ENCODE measurements around the gene IGF1. TPM values are rescaled to one million over a fixed set of nuclear protein-coding genes. Genes with fewer than 3 reads are reported as not detected.

The IGF1 gene
- total RNA-seq, 1 donor from 2014 or later = 0.06 TPM

DNA sequence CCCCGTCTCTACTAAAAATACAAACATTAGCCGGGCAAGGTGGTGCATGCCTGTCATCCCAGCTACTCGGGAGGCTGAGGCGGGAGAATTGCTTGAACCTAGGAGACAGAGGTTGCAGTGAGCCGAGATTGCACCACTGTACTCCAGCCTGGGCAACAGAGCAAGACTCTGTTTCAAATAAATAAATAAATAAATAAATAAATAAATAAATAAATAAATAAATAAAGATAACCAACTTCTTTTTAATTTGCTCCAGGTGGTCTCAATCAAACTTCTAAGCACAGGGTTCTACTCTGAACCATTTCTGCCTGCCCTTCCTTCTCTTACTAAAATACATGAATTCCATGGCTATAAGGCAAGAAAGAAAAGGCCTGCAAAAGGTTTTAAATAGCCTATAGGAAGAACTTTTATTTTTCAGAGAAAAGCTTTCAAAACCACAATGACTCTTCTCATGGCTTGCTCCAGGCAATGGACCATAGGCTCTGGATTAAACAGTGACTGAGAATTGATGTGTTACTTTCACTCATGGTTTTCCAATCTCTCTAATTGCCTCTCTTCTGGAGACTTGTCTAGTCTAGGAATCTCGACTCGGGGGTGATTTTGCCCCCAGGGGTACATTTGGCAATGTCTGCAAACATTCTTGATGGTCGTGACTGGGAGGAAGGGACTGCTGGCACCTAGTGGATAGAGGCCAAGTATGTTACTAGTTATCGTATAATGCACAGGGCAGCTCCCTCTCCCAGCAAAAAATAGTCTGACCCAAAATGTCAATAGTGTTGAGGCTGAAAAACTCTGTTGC, 14.4 kb downstream of the IGF1 start:
- TF ChIP-seq, protein P1, sequence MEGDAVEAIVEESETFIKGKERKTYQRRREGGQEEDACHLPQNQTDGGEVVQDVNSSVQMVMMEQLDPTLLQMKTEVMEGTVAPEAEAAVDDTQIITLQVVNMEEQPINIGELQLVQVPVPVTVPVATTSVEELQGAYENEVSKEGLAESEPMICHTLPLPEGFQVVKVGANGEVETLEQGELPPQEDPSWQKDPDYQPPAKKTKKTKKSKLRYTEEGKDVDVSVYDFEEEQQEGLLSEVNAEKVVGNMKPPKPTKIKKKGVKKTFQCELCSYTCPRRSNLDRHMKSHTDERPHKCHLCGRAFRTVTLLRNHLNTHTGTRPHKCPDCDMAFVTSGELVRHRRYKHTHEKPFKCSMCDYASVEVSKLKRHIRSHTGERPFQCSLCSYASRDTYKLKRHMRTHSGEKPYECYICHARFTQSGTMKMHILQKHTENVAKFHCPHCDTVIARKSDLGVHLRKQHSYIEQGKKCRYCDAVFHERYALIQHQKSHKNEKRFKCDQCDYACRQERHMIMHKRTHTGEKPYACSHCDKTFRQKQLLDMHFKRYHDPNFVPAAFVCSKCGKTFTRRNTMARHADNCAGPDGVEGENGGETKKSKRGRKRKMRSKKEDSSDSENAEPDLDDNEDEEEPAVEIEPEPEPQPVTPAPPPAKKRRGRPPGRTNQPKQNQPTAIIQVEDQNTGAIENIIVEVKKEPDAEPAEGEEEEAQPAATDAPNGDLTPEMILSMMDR (conservative IDR thresholded peaks at IDR 0.05; ENCODE audit: low read depth, low read length) = no peak
- no peak for DNase-seq (ENCODE audit: low read depth)
- no peak overlapping the region for H3K4me3 ChIP-seq (ENCODE audit: low read depth, low read length)

DNA sequence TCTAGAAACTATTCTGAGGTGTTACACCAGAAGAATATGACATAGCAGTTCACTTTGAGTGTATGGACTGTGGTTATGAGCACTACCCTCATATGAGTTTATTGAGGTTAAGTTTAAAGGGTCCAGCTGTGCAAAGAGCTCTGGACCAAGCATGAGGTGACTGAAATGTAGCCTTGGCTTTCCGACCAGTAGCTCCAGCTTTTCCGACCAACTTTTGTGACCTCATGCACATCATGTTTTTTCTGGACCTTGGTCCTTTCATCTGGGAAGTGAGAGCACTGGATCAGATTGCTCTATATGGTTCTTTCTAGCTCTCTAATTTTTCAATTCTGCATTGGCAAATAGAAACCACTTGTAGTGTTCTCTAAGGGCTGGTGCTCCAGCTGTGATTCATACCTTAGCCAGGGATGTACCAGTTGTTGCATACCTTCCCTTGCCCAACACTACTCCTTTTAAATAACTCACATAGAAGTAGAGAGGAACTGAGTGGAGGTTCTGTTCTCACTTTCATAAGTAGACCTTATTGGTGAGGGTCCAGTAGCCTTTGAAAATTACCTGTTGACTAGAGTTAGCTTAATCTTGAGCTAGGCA, 16.6 kb downstream of the IGF1 start:
- TF ChIP-seq, protein P1 (conservative IDR thresholded peaks at IDR 0.05; ENCODE audit: low read depth, low read length) = no peak
- DNase-seq (ENCODE audit: low read depth) = no peak
- H3K4me3 ChIP-seq (ENCODE audit: low read depth, low read length) = no peak overlapping the region

DNA sequence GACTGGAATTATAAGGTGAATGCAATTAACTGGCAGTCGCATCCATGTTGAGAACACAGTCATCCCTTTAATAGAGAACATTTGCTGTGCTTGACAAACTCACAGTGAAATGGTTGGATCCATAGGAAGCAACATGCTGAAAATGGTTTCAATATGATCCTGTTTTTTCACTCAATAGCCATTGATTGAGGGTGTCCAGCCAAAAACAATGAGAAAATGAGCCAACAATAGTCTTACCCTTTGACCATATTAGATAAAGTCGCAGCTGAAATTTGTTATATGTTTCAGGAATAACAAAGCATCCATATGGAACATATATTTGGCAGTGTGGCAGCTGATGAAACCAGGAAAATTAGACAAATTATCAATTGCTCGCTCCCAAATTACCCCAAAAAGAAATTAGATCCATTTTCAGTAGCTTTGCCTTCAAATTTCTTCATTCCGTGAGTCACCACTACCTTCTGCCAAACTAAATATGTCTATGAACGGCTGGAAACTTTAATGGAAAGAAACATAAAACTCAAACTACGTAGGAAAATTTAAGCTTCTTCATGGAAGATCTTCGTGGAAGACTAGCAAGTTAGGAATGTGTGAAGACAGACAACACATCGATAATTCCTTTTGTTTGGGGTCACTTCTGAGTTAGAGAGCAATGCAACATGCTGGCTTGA, 17.4 kb downstream of the IGF1 start:
- DNase-seq (ENCODE audit: low read depth) = no peak
- H3K4me3 ChIP-seq (ENCODE audit: low read depth, low read length) = no peak overlapping the region
- TF ChIP-seq, protein P1 (conservative IDR thresholded peaks at IDR 0.05; ENCODE audit: low read depth, low read length) = no peak

DNA sequence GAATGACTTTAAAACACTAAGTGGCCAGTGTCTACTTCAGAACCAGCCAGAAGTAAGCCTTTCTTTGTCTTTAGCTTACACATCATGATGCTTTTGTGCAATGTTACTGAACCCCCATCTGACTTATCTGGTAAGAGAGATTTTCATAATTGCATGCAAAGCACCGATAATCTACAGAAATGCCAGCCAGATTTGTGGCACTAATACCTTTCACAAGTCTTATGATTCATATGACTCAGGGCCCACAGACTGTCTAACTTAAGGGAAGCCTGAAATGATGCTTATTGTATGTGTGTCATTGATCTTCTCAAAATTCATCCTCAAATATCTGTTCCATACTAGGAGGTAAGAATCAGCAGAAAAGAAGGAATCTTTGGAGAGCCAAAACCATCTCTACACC, 18.0 kb downstream of the IGF1 start:
- H3K4me3 ChIP-seq (ENCODE audit: low read depth, low read length) = no peak overlapping the region
- DNase-seq (ENCODE audit: low read depth) = no peak
- TF ChIP-seq, protein P1 (conservative IDR thresholded peaks at IDR 0.05; ENCODE audit: low read depth, low read length) = no peak

DNA sequence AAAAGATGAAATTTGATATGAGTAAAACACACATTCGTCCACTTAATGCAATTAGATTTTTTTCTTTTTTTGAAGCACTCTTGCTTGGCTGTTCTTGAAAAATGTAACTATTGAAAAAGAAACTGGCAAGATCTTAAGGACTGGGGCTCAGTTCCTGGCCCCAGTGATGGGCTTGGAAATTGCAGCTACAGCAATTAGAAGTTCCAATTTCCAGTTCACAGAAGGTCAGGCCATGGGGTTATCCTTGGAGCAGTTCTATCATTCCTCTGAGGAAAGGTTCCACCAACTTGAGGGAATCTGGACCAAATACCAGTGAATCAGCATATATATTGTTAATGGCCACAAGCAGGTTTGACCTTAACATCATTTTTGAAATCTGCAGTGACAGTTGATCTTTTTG, 18.9 kb downstream of the IGF1 start:
- TF ChIP-seq, protein P1 (conservative IDR thresholded peaks at IDR 0.05; ENCODE audit: low read depth, low read length) = no peak
- no peak overlapping the region for H3K4me3 ChIP-seq (ENCODE audit: low read depth, low read length)
- no peak for DNase-seq (ENCODE audit: low read depth)

DNA sequence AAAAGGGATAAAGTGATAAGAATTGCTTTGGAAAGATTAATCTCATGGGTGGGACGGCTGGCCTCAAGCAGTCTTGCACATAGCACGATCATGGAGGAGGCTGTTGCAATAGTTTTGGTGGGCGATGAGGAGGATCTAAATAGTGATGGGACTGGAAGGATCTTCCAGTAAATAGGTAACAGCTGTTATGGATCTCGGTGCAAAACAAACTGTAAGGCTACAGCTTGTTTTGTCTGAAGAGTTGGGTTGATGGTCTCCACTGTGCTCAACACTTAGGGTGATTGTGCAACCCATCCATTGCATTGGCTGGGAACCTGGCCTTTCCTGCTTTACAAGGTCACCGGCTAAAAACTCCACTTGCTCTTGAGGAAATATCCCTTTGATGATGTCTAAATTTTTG, 21.0 kb downstream of the IGF1 start:
- no peak for DNase-seq (ENCODE audit: low read depth)
- no peak overlapping the region for H3K4me3 ChIP-seq (ENCODE audit: low read depth, low read length)
- TF ChIP-seq, protein P1 (conservative IDR thresholded peaks at IDR 0.05; ENCODE audit: low read depth, low read length) = no peak

Data from epithelial cell of proximal tubule (primary cell).